ENCODE results near the gene UBE3B. TPM values are rescaled to one million over a fixed set of nuclear protein-coding genes. Genes with fewer than 3 reads are reported as not detected.

The UBE3B gene
- total RNA-seq, 2 donors from 2014 or later: 32.0 to 39.8 TPM

GRCh38 chr12:109451400-109451799, 26.0 kb upstream of the UBE3B start:
- Histone ChIP-seq H3K4me3 (ENCODE audit: low read length) (no peak overlapping the region), H3K9ac (ENCODE audit: extremely low read depth, low read length, poor library complexity, severe bottlenecking) (no peak overlapping the region), H3K9me3 (ENCODE audit: control insufficient read depth, low read length) (no peaks in the 10 kb centered on the region), H3K4me1 (ENCODE audit: control insufficient read depth, insufficient read depth, low read length) (no peaks in the 10 kb centered on the region), H3K27me3 (ENCODE audit: control insufficient read depth, insufficient read depth, low read length, poor library complexity, severe bottlenecking) (no peaks in the 10 kb centered on the region), H3K27ac (ENCODE audit: low read depth, low read length) (no peak overlapping the region), H3K36me3 (ENCODE audit: control insufficient read depth, insufficient read depth, low read length) (peaks cover 96% of the 10 kb centered on the region)
- no peak for TF ChIP-seq CTCF (conservative IDR thresholded peaks at IDR 0.05)
- no peaks in the 10 kb centered on the region for H3K9me3 Mint-ChIP-seq
- H3K27ac Mint-ChIP-seq: no peak overlapping the region
- 92 to 98% methylated on average over 5 to 23 of the region's 23 CpGs for WGBS, 2 experiments (ENCODE audit: insufficient coverage in 1 of 2, insufficient read length in 1 of 2)
- no peak for DNase-seq
- no peaks in the 10 kb centered on the region for H3K27me3 Mint-ChIP-seq (ENCODE audit: insufficient read depth)
- no peak overlapping the region for H3K4me3 Mint-ChIP-seq
- H3K36me3 Mint-ChIP-seq (ENCODE audit: low read depth): peaks cover 64% of the 10 kb centered on the region
- H3K4me1 Mint-ChIP-seq: no peaks in the 10 kb centered on the region

- Mint-ChIP-seq H3K36me3 (ENCODE audit: low read depth) (peaks cover 75% of the 10 kb centered on the region), H3K9me3 (no peaks in the 10 kb centered on the region), H3K4me3 (no peak overlapping the region), H3K4me1 (peaks cover 1% of the 10 kb centered on the region), H3K27ac (no peak overlapping the region), H3K27me3 (ENCODE audit: insufficient read depth) (no peaks in the 10 kb centered on the region)
- DNase-seq: no peak
- Histone ChIP-seq H3K36me3 (ENCODE audit: control insufficient read depth, insufficient read depth, low read length) (peaks cover 99% of the 10 kb centered on the region), H3K27me3 (ENCODE audit: control insufficient read depth, insufficient read depth, low read length, poor library complexity, severe bottlenecking) (no peaks in the 10 kb centered on the region), H3K4me1 (ENCODE audit: control insufficient read depth, insufficient read depth, low read length) (no peaks in the 10 kb centered on the region), H3K27ac (ENCODE audit: low read depth, low read length) (no peak overlapping the region), H3K9ac (ENCODE audit: extremely low read depth, low read length, poor library complexity, severe bottlenecking) (no peak overlapping the region), H3K9me3 (ENCODE audit: control insufficient read depth, low read length) (no peaks in the 10 kb centered on the region), H3K4me3 (ENCODE audit: low read length) (no peak overlapping the region)
- 97 to 100% methylated on average over 2 of the region's 2 CpGs for WGBS, 2 experiments (ENCODE audit: insufficient coverage in 1 of 2, insufficient read length in 1 of 2)
- no peak for TF ChIP-seq CTCF (conservative IDR thresholded peaks at IDR 0.05)
Observed at GRCh38 chr12:109452489-109452888, 24.9 kb upstream of the UBE3B start.

- DNase-seq: no peak
- Histone ChIP-seq H3K36me3 (ENCODE audit: control insufficient read depth, insufficient read depth, low read length) (peaks cover 92% of the 10 kb centered on the region), H3K9me3 (ENCODE audit: control insufficient read depth, low read length) (no peaks in the 10 kb centered on the region), H3K4me1 (ENCODE audit: control insufficient read depth, insufficient read depth, low read length) (peaks cover 8% of the 10 kb centered on the region), H3K4me3 (ENCODE audit: low read length) (no peak overlapping the region), H3K9ac (ENCODE audit: extremely low read depth, low read length, poor library complexity, severe bottlenecking) (no peak overlapping the region), H3K27ac (ENCODE audit: low read depth, low read length) (no peak overlapping the region), H3K27me3 (ENCODE audit: control insufficient read depth, insufficient read depth, low read length, poor library complexity, severe bottlenecking) (no peaks in the 10 kb centered on the region)
- no peaks in the 10 kb centered on the region for H3K27me3 Mint-ChIP-seq (ENCODE audit: insufficient read depth)
- H3K36me3 Mint-ChIP-seq (ENCODE audit: low read depth): peaks cover 64% of the 10 kb centered on the region
- no peaks in the 10 kb centered on the region for H3K9me3 Mint-ChIP-seq
- no peak overlapping the region for H3K4me3 Mint-ChIP-seq
- no peak for TF ChIP-seq CTCF (conservative IDR thresholded peaks at IDR 0.05)
- H3K4me1 Mint-ChIP-seq: peaks cover 30% of the 10 kb centered on the region
- 96% methylated on average over 1 of the region's 1 CpG; no CpG with 5 or more reads in 1 of the 2 experiments for WGBS, 2 experiments (ENCODE audit: insufficient coverage in 1 of 2, insufficient read length in 1 of 2)
- H3K27ac Mint-ChIP-seq: no peak overlapping the region
Observed at GRCh38 chr12:109455706-109456105, 21.7 kb upstream of the UBE3B start.
